HG03378 (cell line): ENCODE measurements around the gene RBM25.
"Not testable (repeated sequence)": the region's sequence is repeated elsewhere in the genome, so short reads cannot be mapped to it uniquely, and the experiment has no call there.

Experiments used
- ATAC-seq: cut with Tn5 transposase; IDR thresholded peaks from one replicate; pipeline ENCODE4 v1.9.1; 2021; ENCODE audit warnings: mild to moderate bottlenecking, moderate library complexity; ENCODE audit not compliant: unreplicated experiment

The RBM25 gene

DNA sequence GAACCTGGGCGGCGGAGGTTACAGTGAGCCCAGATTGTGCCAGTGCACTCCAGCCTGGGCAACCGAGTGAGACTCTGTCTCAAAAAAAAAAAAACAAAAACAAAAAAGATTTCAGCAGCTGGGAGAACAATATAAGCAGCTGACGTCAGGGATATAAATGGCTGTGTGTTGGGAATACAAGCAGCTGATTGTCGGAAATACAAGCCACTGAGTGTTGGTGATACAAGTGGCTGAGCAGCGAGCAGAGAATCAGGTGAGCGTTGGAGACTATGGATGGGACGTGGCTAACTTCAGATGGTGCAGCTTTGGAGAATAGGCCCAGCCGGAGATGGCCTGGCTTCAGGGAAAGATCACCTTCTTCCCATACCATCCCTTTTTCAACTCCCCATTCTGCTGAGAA lies 109.9 kb downstream of the RBM25 start:
- ATAC-seq: no peak

DNA sequence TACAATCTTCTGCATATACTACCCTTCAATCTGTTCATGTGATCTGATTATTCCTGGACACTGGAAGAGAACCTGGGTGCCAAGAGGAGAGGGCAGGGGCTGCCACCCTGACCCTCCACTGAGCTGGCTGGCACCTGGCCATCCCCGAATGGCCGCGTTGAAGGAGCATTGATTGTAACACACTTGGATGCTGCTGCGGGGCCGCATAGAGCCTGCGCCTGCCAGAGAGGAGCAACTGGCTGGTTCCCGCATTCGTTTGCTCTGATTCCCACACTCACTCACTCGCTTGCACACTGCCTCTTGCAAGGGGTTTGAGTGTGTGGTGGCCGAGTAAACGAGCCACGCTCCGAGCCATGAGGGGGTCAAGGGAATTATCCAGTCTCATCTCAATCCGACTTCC lies 110.4 kb downstream of the RBM25 start:
- no peak for ATAC-seq

DNA sequence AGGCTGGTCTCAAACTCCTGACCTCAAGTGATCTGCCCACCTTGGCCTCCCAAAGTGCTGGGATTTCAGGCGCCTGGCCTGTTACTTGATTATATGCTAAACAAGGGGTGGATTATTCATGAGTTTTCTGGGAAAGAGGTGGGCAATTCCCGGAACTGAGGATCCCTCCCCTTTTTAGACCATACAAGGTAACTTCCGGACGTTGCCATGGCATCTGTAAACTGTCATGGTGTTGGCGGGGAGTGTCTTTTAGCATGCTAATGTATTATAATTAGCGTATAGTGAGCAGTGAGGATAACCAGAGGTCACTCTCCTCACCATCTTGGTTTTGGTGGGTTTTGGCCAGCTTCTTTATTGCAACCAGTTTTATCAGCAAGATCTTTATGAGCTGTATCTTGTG lies 111.5 kb downstream of the RBM25 start:
- not testable (repeated sequence) for ATAC-seq

DNA sequence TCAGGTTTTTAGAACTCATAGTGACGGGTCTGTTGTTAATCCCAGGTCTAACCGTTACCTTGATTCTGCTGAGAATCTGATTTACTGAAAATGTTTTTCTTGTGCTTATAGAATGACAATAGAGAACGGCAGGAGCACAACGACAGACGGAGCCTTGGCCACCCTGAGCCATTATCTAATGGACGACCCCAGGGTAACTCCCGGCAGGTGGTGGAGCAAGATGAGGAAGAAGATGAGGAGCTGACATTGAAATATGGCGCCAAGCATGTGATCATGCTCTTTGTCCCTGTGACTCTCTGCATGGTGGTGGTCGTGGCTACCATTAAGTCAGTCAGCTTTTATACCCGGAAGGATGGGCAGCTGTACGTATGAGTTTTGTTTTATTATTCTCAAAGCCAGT lies 112.4 kb downstream of the RBM25 start:
- ATAC-seq: no peak

DNA sequence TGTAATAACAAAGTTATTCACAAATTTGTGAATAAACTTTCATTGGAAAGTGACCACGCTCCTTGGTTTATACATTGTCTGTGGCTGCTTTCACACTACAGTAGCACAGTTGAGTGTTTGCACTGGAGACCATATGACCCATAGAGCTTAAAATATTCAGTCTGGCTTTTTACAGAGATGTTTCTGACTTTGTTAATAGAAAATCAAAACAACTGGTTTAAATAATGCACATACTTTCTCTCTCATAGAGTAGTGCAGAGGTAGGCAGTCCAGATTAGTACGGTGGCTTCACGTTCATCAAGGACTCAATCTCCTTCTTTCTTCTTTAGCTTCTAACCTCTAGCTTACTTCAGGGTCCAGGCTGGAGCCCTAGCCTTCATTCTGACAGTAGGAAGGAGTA lies 114.2 kb downstream of the RBM25 start:
- ATAC-seq: no peak

DNA sequence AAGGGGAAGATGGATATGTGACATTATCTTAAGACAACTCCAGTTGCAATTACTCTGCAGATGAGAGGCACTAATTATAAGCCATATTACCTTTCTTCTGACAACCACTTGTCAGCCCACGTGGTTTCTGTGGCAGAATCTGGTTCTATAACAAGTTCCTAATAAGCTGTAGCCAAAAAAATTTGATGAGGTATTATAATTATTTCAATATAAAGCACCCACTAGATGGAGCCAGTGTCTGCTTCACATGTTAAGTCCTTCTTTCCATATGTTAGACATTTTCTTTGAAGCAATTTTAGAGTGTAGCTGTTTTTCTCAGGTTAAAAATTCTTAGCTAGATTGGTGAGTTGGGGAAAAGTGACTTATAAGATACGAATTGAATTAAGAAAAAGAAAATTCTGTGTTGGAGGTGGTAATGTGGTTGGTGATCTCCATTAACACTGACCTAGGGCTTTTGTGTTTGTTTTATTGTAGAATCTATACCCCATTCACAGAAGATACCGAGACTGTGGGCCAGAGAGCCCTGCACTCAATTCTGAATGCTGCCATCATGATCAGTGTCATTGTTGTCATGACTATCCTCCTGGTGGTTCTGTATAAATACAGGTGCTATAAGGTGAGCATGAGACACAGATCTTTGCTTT lies 114.9 kb downstream of the RBM25 start:
- ATAC-seq: no peak
